A673 (cell line): Measurements from ENCODE around the gene USP3.

Source experiments
- EZH2 ChIP-seq: fragments of 200-600 bp; sonication (generic); IDR thresholded peaks from 2 replicates; pipeline ENCODE4 v1.6.1; 2017; ENCODE audit warnings: borderline replicate concordance, low read depth, mild to moderate bottlenecking, mixed read lengths, antibody characterized with exemption, low read length; ENCODE audit not compliant: poor library complexity, severe bottlenecking
- TF ChIP-seq, protein P1 (sequence below): fragments of 300-800, 200-600 bp; sonication (generic); conservative IDR thresholded peaks from 2 replicates; pipeline ENCODE4 v1.5.1; 2017; ENCODE audit warnings: low read depth, mild to moderate bottlenecking, antibody characterized with exemption, low read length, moderate library complexity, mixed read lengths

DNA sequence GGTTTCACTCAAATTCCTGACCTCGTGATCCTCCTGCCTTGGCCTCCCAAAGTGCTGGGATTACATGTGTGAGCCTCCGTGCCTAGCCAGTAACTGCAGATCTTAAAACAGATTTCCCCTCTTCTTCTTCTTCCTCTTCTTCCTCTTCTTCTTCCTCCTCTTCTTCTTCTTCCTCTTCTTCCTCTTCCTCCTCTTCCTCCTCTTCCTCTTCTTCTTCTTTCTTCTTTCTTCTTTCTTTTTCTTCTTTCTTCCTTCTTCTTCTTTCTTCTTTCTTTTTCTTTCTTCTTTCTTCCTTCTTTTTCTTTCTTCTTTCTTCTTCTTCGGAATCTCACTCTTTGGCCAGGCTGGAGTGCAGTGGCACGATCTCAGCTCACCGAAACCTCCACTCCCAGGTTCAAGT is 7.8 kb downstream of the USP3 start:
- TF ChIP-seq, protein P1, sequence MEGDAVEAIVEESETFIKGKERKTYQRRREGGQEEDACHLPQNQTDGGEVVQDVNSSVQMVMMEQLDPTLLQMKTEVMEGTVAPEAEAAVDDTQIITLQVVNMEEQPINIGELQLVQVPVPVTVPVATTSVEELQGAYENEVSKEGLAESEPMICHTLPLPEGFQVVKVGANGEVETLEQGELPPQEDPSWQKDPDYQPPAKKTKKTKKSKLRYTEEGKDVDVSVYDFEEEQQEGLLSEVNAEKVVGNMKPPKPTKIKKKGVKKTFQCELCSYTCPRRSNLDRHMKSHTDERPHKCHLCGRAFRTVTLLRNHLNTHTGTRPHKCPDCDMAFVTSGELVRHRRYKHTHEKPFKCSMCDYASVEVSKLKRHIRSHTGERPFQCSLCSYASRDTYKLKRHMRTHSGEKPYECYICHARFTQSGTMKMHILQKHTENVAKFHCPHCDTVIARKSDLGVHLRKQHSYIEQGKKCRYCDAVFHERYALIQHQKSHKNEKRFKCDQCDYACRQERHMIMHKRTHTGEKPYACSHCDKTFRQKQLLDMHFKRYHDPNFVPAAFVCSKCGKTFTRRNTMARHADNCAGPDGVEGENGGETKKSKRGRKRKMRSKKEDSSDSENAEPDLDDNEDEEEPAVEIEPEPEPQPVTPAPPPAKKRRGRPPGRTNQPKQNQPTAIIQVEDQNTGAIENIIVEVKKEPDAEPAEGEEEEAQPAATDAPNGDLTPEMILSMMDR: no peak
- no peak for TF ChIP-seq EZH2
